OCI-LY1 (cell line): ENCODE measurements around the gene PKD1L1.
"Not testable (repeated sequence)": the region's sequence is repeated elsewhere in the genome, so short reads cannot be mapped to it uniquely, and the experiment has no call there.

Experiments
- H2AFZ ChIP-seq: fragments of 200-600 bp; sonication (generic), shearing (Covaris generic); 2 replicates; pipeline ENCODE4 v1.6.0; 2014; ENCODE audit warnings: antibody characterized with exemption, mild to moderate bottlenecking, low read length
- H3F3A ChIP-seq: fragments of 200-600 bp; sonication (generic), shearing (Covaris generic); 2 replicates; pipeline ENCODE4 v1.6.0; 2014; ENCODE audit warnings: mild to moderate bottlenecking, antibody characterized with exemption, low read length, moderate library complexity; ENCODE audit not compliant: insufficient read depth
- H3K27ac ChIP-seq: fragments of 200-600 bp; sonication (generic); 2 replicates; pipeline ENCODE4 v1.5.1; 2014; ENCODE audit warnings: low read length, mixed run types, mild to moderate bottlenecking, low read depth; ENCODE audit not compliant: poor library complexity, severe bottlenecking
- H3K27me3 ChIP-seq: fragments of 200-600 bp; sonication (generic); 2 replicates; pipeline ENCODE4 v1.6.0; 2014; ENCODE audit warnings: antibody characterized with exemption, mild to moderate bottlenecking, low read length, moderate library complexity; ENCODE audit not compliant: insufficient read depth
- H3K36me3 ChIP-seq: fragments of 200-600 bp; sonication (generic); 2 replicates; pipeline ENCODE4 v1.6.1; 2014; ENCODE audit warnings: mild to moderate bottlenecking, antibody characterized with exemption, low read length, moderate library complexity, mixed read lengths; ENCODE audit not compliant: insufficient read depth
- H3K4me1 ChIP-seq: fragments of 200-600 bp; sonication (generic); 2 replicates; pipeline ENCODE4 v1.5.1; 2014; ENCODE audit warnings: mild to moderate bottlenecking, low read length, moderate library complexity; ENCODE audit not compliant: insufficient read depth, severe bottlenecking
- H3K4me2 ChIP-seq: fragments of 200-600 bp; sonication (generic), shearing (Covaris generic); 2 replicates; pipeline ENCODE4 v1.6.1; 2014; ENCODE audit warnings: low read length
- H3K4me3 ChIP-seq: fragments of 200-600 bp; sonication (generic); 2 replicates; pipeline ENCODE4 v1.5.1; 2014; ENCODE audit warnings: low read length, low read depth, mild to moderate bottlenecking, mixed read lengths; ENCODE audit not compliant: poor library complexity, severe bottlenecking
- H3K79me2 ChIP-seq: fragments of 200-600 bp; shearing (Covaris generic); 2 replicates; pipeline ENCODE4 v1.6.1; 2016; ENCODE audit warnings: mixed run types, low read length, mixed read lengths; ENCODE audit not compliant: insufficient read depth
- H3K9ac ChIP-seq: fragments of 200-600 bp; sonication (generic), shearing (Covaris generic); 2 replicates; pipeline ENCODE4 v1.6.1; 2014; ENCODE audit warnings: mild to moderate bottlenecking, low read length, mixed read lengths
- H3K9me2 ChIP-seq: fragments of 200-600 bp; sonication (generic), shearing (Covaris generic); 2 replicates; pipeline ENCODE4 v1.6.1; 2014; ENCODE audit warnings: low read depth, mild to moderate bottlenecking, low read length, mixed read lengths
- H3K9me3 ChIP-seq: fragments of 200-600 bp; shearing (Covaris generic); 2 replicates; pipeline ENCODE4 v1.6.1; 2014; ENCODE audit warnings: low read length, mixed read lengths
- H4K20me1 ChIP-seq: fragments of 200-600 bp; sonication (generic), shearing (Covaris generic); 2 replicates; pipeline ENCODE4 v1.6.0; 2016; ENCODE audit warnings: mild to moderate bottlenecking, low read length; ENCODE audit not compliant: insufficient read depth
- CTCF ChIP-seq: fragments of 200-600 bp; sonication (generic), shearing (Covaris generic); IDR thresholded peaks from 2 replicates; pipeline ENCODE4 v1.5.1; 2017; ENCODE audit warnings: mild to moderate bottlenecking, antibody characterized with exemption, low read length, moderate library complexity, mixed read lengths
- EZH2 ChIP-seq: fragments of 200-600 bp; sonication (generic), shearing (Covaris generic); IDR thresholded peaks from 2 replicates; pipeline ENCODE4 v1.8.0; 2017; ENCODE audit warnings: borderline replicate concordance, mixed run types, mild to moderate bottlenecking, antibody characterized with exemption, low read length, moderate library complexity, mixed read lengths

PKD1L1 gene

GRCh38 chr7:47799524-47799923, 148.7 kb downstream of the PKD1L1 start:
- Histone ChIP-seq H3F3A (no peaks in the 10 kb centered on the region), H3K9ac (no peak overlapping the region), H3K4me3 (no peak overlapping the region), H3K27ac (no peak overlapping the region), H3K9me2 (no peaks in the 10 kb centered on the region), H2AFZ (no peak overlapping the region), H3K9me3 (peaks cover 4% of the 10 kb centered on the region), H3K27me3 (no peaks in the 10 kb centered on the region), H3K4me2 (no peak overlapping the region), H3K79me2 (no peaks in the 10 kb centered on the region), H3K36me3 (no peaks in the 10 kb centered on the region; the same call in 1 of the 2 replicates), H3K4me1 (no peaks in the 10 kb centered on the region), H4K20me1 (no peaks in the 10 kb centered on the region)
- no peak for TF ChIP-seq EZH2
- no peak for TF ChIP-seq CTCF

GRCh38 chr7:47796347-47796746, 151.9 kb downstream of the PKD1L1 start:
- Histone ChIP-seq H3K27ac (no peak overlapping the region), H2AFZ (no peak overlapping the region), H3K9ac (no peak overlapping the region), H4K20me1 (no peaks in the 10 kb centered on the region), H3F3A (no peaks in the 10 kb centered on the region), H3K36me3 (no peaks in the 10 kb centered on the region; the same call in 1 of the 2 replicates), H3K27me3 (no peaks in the 10 kb centered on the region), H3K4me3 (no peak overlapping the region), H3K4me2 (no peak overlapping the region), H3K79me2 (no peaks in the 10 kb centered on the region), H3K9me3 (peaks cover 4% of the 10 kb centered on the region), H3K9me2 (no peaks in the 10 kb centered on the region), H3K4me1 (peaks cover 21% of the 10 kb centered on the region)
- peak; percentile 19; the same call in 1 of the 2 replicates for TF ChIP-seq CTCF
- no peak for TF ChIP-seq EZH2

GRCh38 chr7:47795631-47796030, 152.6 kb downstream of the PKD1L1 start:
- Histone ChIP-seq H3K79me2 (no peaks in the 10 kb centered on the region), H3F3A (no peaks in the 10 kb centered on the region), H3K9me3 (peaks cover 4% of the 10 kb centered on the region), H4K20me1 (no peaks in the 10 kb centered on the region), H3K4me3 (no peak overlapping the region), H3K9ac (no peak overlapping the region), H3K27ac (no peak overlapping the region), H3K27me3 (no peaks in the 10 kb centered on the region), H2AFZ (no peak overlapping the region), H3K9me2 (no peaks in the 10 kb centered on the region), H3K36me3 (no peaks in the 10 kb centered on the region; the same call in 1 of the 2 replicates), H3K4me2 (no peak overlapping the region), H3K4me1 (peaks cover 23% of the 10 kb centered on the region)
- TF ChIP-seq EZH2 (no peak), CTCF (no peak)

- not testable (repeated sequence) for H4K20me1 ChIP-seq, H3K9ac ChIP-seq, H3K79me2 ChIP-seq, H3K27ac ChIP-seq, H3K9me3 ChIP-seq, H3K4me2 ChIP-seq, H3K27me3 ChIP-seq, H2AFZ ChIP-seq, H3K36me3 ChIP-seq, H3F3A ChIP-seq, H3K4me3 ChIP-seq, H3K9me2 ChIP-seq
- peaks cover 23% of the 10 kb centered on the region for H3K4me1 ChIP-seq
These were observed 153.1 kb downstream of the PKD1L1 start for GRCh38 chr7:47795126-47795525.
